Esophagus muscularis mucosa (tissue), 4 donors: Measurements from ENCODE around the gene ARAP3.

Experiments used
- CTCF ChIP-seq, 3 experiments: fragments of 200-600 bp in 2 of 3; fragments of 450-650 bp in 1 of 3; sonication (generic) in 2 of 3; IDR thresholded peaks; one replicate each; pipeline ENCODE4 v1.5.1; 2017 to 2019; ENCODE audit warnings: antibody characterized with exemption in 3 of 3, mild to moderate bottlenecking in 2 of 3, moderate library complexity in 1 of 3
- EP300 ChIP-seq: sonication (generic); formaldehyde crosslinking; IDR thresholded peaks from one replicate; pipeline ENCODE4 v1.6.1; 2017; ENCODE audit warnings: antibody characterized with exemption
- POLR2A ChIP-seq: fragments of 450-650 bp; IDR thresholded peaks from one replicate; pipeline ENCODE4 v1.6.1; 2017; ENCODE audit warnings: antibody characterized with exemption, moderate library complexity, mild to moderate bottlenecking, low read depth
- POLR2AphosphoS5 ChIP-seq, 2 donors: sonication (generic); formaldehyde crosslinking; IDR thresholded peaks; one replicate each; pipeline ENCODE4 v1.6.1; 2017; ENCODE audit warnings: antibody characterized with exemption in 2 of 2

- TF ChIP-seq POLR2AphosphoS5 (IDR thresholded peaks at IDR 0.05), result no peak
- TF ChIP-seq CTCF (IDR thresholded peaks at IDR 0.05), result no peak
- TF ChIP-seq EP300, result no peak
- TF ChIP-seq POLR2A, result no peak
Observed at GRCh38 chr5:141707510-141707909, 25.5 kb upstream of the ARAP3 start.
